ENCODE results near the gene QPRT.

DNA sequence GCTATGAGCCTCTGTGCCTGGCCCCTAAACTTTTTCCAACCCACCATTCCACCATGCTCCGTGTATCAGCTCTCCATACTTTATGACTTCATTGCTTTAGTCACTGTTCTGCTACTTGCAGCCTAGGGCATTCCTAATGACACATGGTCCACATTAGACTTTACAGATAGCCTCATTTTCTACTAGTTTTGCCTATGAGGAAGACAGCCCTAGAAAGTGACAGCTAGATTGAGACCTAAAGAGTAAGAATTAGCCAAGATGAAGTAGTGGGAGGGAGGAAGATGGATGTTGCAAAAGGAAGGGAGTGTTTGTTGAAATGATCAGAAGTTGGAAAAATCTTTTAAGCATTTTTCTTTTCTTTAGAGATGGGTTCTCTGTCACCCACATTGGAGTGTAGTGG lies 55.8 kb downstream of the QPRT start:
- TF ChIP-seq, protein P1, sequence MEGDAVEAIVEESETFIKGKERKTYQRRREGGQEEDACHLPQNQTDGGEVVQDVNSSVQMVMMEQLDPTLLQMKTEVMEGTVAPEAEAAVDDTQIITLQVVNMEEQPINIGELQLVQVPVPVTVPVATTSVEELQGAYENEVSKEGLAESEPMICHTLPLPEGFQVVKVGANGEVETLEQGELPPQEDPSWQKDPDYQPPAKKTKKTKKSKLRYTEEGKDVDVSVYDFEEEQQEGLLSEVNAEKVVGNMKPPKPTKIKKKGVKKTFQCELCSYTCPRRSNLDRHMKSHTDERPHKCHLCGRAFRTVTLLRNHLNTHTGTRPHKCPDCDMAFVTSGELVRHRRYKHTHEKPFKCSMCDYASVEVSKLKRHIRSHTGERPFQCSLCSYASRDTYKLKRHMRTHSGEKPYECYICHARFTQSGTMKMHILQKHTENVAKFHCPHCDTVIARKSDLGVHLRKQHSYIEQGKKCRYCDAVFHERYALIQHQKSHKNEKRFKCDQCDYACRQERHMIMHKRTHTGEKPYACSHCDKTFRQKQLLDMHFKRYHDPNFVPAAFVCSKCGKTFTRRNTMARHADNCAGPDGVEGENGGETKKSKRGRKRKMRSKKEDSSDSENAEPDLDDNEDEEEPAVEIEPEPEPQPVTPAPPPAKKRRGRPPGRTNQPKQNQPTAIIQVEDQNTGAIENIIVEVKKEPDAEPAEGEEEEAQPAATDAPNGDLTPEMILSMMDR (IDR thresholded peaks at IDR 0.05; ENCODE audit: borderline replicate concordance, extremely low read depth, low read length, poor library complexity, severe bottlenecking), result no peak
- no peak for TF ChIP-seq EZH2 (IDR thresholded peaks at IDR 0.05; ENCODE audit: borderline replicate concordance, low read depth, low read length, severe bottlenecking)

All from DND-41 (cell line).